ENCODE measurements around the gene FRMD3. TPM values are rescaled to one million over a fixed set of nuclear protein-coding genes. Genes with fewer than 3 reads are reported as not detected.

The FRMD3 gene
- total and polyA plus RNA-seq, 4 donors: 0.16 to 0.75 (median 0.48) TPM

DNA sequence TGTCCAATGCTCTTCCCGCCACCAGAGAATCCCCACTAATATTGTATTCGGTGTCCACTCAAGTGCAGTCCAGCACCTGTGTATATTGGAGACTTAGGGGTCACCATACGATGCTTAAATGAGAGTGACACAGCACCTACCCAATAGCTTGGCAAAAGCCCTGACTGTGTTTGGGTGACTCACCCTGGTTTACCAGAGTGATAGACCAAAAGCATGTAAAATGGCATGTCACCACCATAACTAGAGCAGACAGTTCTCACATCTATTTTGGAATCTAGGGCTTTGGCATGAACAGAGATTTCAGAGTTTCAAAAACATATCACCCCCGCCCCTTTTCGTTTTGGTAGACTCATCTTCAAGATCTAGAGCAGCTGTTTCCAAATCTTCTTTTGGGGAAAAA, 257.9 kb downstream of the FRMD3 start:
- WGBS: 91% methylated on average over 5 of the region's 5 CpGs
- Histone ChIP-seq H3K4me1 (ENCODE audit: control insufficient read depth in 4 of 4, insufficient read depth in 4 of 4, low read length in 3 of 4) (peaks cover 0 to 2% (median 0%) of the 10 kb centered on the region in 4 donors), H3K36me3 (ENCODE audit: control insufficient read depth in 4 of 4, insufficient read depth in 3 of 4, low read depth in 1 of 4, low read length in 3 of 4) (no peaks in the 10 kb centered on the region), H3K4me3 (ENCODE audit: low read depth in 1 of 3, low read length in 3 of 3) (no peak overlapping the region), H3K27me3 (ENCODE audit: control insufficient read depth in 4 of 4, insufficient read depth in 4 of 4, low read length in 3 of 4) (no peaks in the 10 kb centered on the region), H3K9ac (ENCODE audit: low read depth in 1 of 2, low read length in 2 of 2) (no peak overlapping the region), H3K27ac (ENCODE audit: low read depth in 1 of 2, low read length in 2 of 2) (no peak overlapping the region), H3K9me3 (ENCODE audit: control insufficient read depth in 4 of 4, low read length in 3 of 4) (no peaks in the 10 kb centered on the region)
- DNase-seq (ENCODE audit: low spot score): no peak
- TF ChIP-seq RXRA (IDR thresholded peaks at IDR 0.05) (no peak), SP1 (IDR thresholded peaks at IDR 0.05) (no peak), GABPA (IDR thresholded peaks at IDR 0.05 in 1 of 2, conservative IDR thresholded peaks at IDR 0.05 in 1 of 2) (no peak), TAF1 (conservative IDR thresholded peaks at IDR 0.05) (no peak), EGR1 (IDR thresholded peaks at IDR 0.05; ENCODE audit: low read depth in 2 of 2) (no peak), FOXA2 (IDR thresholded peaks at IDR 0.05) (no peak), JUND (IDR thresholded peaks at IDR 0.05) (no peak), FOXA1 (IDR thresholded peaks at IDR 0.05) (no peak), NR2F2 (IDR thresholded peaks at IDR 0.05) (no peak), HNF4G (IDR thresholded peaks at IDR 0.05) (no peak), RAD21 (IDR thresholded peaks at IDR 0.05) (no peak), HNF4A (conservative IDR thresholded peaks at IDR 0.05) (no peak), YY1 (IDR thresholded peaks at IDR 0.05) (no peak)
- TF ChIP-seq, protein P1, sequence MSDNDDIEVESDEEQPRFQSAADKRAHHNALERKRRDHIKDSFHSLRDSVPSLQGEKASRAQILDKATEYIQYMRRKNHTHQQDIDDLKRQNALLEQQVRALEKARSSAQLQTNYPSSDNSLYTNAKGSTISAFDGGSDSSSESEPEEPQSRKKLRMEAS (IDR thresholded peaks at IDR 0.05): no peak
- TF ChIP-seq, protein P2, sequence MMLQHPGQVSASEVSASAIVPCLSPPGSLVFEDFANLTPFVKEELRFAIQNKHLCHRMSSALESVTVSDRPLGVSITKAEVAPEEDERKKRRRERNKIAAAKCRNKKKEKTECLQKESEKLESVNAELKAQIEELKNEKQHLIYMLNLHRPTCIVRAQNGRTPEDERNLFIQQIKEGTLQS (IDR thresholded peaks at IDR 0.05): no peak
- TF ChIP-seq, protein P3, sequence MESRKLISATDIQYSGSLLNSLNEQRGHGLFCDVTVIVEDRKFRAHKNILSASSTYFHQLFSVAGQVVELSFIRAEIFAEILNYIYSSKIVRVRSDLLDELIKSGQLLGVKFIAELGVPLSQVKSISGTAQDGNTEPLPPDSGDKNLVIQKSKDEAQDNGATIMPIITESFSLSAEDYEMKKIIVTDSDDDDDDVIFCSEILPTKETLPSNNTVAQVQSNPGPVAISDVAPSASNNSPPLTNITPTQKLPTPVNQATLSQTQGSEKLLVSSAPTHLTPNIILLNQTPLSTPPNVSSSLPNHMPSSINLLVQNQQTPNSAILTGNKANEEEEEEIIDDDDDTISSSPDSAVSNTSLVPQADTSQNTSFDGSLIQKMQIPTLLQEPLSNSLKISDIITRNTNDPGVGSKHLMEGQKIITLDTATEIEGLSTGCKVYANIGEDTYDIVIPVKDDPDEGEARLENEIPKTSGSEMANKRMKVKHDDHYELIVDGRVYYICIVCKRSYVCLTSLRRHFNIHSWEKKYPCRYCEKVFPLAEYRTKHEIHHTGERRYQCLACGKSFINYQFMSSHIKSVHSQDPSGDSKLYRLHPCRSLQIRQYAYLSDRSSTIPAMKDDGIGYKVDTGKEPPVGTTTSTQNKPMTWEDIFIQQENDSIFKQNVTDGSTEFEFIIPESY (IDR thresholded peaks at IDR 0.05): no peak
- TF ChIP-seq, protein P4, sequence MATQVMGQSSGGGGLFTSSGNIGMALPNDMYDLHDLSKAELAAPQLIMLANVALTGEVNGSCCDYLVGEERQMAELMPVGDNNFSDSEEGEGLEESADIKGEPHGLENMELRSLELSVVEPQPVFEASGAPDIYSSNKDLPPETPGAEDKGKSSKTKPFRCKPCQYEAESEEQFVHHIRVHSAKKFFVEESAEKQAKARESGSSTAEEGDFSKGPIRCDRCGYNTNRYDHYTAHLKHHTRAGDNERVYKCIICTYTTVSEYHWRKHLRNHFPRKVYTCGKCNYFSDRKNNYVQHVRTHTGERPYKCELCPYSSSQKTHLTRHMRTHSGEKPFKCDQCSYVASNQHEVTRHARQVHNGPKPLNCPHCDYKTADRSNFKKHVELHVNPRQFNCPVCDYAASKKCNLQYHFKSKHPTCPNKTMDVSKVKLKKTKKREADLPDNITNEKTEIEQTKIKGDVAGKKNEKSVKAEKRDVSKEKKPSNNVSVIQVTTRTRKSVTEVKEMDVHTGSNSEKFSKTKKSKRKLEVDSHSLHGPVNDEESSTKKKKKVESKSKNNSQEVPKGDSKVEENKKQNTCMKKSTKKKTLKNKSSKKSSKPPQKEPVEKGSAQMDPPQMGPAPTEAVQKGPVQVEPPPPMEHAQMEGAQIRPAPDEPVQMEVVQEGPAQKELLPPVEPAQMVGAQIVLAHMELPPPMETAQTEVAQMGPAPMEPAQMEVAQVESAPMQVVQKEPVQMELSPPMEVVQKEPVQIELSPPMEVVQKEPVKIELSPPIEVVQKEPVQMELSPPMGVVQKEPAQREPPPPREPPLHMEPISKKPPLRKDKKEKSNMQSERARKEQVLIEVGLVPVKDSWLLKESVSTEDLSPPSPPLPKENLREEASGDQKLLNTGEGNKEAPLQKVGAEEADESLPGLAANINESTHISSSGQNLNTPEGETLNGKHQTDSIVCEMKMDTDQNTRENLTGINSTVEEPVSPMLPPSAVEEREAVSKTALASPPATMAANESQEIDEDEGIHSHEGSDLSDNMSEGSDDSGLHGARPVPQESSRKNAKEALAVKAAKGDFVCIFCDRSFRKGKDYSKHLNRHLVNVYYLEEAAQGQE (IDR thresholded peaks at IDR 0.05): no peak
- TF ChIP-seq, protein P5, sequence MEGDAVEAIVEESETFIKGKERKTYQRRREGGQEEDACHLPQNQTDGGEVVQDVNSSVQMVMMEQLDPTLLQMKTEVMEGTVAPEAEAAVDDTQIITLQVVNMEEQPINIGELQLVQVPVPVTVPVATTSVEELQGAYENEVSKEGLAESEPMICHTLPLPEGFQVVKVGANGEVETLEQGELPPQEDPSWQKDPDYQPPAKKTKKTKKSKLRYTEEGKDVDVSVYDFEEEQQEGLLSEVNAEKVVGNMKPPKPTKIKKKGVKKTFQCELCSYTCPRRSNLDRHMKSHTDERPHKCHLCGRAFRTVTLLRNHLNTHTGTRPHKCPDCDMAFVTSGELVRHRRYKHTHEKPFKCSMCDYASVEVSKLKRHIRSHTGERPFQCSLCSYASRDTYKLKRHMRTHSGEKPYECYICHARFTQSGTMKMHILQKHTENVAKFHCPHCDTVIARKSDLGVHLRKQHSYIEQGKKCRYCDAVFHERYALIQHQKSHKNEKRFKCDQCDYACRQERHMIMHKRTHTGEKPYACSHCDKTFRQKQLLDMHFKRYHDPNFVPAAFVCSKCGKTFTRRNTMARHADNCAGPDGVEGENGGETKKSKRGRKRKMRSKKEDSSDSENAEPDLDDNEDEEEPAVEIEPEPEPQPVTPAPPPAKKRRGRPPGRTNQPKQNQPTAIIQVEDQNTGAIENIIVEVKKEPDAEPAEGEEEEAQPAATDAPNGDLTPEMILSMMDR (IDR thresholded peaks at IDR 0.05; ENCODE audit: low read depth, low read length, missing input control): no peak
